Suprapubic skin (tissue), 4 donors: Measurements from ENCODE around the gene LRRC27.

Experiments
- EP300 ChIP-seq: sonication (generic); formaldehyde crosslinking; IDR thresholded peaks from one replicate; pipeline ENCODE4 v1.6.1; 2017; ENCODE audit warnings: antibody characterized with exemption
- POLR2AphosphoS5 ChIP-seq, 3 donors: sonication (generic); formaldehyde crosslinking; IDR thresholded peaks; one replicate each; pipeline ENCODE4 v1.6.1; 2017; ENCODE audit warnings: antibody characterized with exemption in 3 of 3
- TF ChIP-seq, protein P1 (sequence below), 2 donors: fragments of 200-600 bp in 1 of 2; fragments of 450-650 bp in 1 of 2; sonication (generic) in 1 of 2; IDR thresholded peaks; one replicate each; pipeline ENCODE4 v1.5.1; 2016 to 2019; ENCODE audit warnings: antibody characterized with exemption in 2 of 2, mild to moderate bottlenecking in 1 of 2, moderate library complexity in 1 of 2

DNA sequence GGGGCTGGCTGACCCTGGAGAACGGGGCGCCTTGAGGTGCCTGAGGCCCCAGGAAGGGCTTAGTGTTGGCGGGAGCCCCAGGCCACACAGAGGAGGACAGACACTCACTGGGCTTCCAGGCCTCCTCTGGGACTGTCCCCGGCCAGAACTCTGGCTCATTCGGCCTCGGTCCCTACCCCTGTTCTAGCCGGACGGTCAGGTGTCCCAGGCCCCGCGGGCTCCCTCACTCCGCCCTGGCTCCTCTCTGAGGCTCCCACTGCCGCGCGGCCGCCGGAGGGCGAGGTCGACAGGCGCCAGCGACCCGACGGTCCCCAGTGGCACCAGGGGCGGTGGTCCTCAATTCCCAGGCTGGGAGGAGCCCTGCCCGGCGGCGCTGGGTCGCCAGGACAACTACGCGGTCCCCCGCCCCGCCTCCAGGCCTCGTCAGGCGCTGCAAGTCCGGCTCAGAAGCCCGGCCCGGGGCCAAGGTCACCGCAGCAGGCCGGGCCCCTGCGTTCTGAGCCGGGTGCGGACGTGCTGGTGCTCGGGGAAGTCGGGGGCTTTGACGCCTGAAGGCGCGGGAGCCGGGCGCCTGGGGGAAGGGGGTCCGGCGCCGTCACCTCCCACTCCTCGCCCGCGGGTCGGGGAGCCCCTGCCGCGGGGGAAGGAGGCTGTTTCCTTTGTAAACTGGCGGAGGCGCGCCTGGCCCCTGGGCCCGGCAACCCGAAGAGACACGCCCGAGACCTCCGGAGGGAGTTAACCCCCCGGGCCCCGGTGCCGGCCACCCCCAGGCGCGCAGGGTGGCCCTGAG lies 63.9 kb downstream of the LRRC27 start:
- TF ChIP-seq, protein P1, sequence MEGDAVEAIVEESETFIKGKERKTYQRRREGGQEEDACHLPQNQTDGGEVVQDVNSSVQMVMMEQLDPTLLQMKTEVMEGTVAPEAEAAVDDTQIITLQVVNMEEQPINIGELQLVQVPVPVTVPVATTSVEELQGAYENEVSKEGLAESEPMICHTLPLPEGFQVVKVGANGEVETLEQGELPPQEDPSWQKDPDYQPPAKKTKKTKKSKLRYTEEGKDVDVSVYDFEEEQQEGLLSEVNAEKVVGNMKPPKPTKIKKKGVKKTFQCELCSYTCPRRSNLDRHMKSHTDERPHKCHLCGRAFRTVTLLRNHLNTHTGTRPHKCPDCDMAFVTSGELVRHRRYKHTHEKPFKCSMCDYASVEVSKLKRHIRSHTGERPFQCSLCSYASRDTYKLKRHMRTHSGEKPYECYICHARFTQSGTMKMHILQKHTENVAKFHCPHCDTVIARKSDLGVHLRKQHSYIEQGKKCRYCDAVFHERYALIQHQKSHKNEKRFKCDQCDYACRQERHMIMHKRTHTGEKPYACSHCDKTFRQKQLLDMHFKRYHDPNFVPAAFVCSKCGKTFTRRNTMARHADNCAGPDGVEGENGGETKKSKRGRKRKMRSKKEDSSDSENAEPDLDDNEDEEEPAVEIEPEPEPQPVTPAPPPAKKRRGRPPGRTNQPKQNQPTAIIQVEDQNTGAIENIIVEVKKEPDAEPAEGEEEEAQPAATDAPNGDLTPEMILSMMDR (IDR thresholded peaks at IDR 0.05) = no peak
- no peak for TF ChIP-seq POLR2AphosphoS5 (IDR thresholded peaks at IDR 0.05)
- no peak for TF ChIP-seq EP300
